ENCODE measurements around the gene TF.

Gene TF

DNA sequence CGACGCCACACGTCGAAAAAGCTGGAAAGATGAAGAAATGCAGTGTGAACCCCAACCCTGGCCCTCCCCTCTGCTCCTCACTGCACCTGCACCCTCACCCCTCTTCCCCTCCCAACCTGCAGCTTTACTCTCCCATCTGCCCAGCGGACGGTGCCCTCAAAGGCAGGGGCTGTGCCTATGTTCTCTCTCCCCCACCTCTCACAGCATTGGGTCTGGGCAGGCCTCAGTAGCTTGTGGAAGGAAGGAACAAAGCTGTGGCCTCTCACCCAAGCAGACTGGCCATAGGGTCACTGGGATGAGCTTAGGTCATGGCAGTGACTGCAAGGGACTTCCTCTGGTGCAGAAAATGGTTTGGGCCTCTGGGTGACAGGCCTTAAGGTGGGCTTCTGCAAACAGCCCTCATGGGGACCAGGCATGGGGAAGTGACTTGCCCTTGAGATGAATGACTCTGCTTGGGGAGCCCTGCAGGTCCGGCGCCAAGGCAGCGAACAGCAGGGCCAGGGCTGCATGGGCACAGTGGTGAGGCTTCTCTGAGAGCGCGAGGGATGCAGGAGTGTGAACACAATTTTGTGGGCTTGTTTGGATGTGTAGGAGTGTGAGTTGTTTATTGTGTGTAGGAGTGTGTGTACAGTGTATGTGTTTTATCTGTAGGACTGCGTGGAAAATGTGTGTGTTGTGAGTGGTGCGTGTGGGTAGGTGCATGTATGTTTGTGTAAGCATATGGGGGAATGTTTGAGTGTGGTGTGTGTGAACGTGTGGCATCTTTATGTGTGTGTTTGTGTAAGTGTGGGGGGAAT, 88.6 kb downstream of the TF start:
- no peak for DNase-seq

DNA sequence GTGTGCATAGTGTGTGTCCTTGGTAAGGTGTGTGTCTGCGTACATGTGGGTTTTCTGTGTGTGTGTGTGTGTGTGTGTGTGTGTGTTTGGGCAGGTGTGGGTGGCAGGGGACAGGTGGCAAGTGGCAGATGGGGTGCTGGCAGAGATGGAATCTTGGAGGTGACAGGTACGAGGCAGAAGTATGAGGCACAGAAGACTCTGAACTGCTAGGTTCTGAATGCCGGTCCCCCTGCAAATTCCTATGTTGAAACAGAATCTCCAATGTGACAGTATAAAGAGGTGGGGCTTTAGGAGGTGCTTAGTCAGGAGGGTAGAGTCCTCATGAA, 89.2 kb downstream of the TF start:
- no peak for DNase-seq

DNA sequence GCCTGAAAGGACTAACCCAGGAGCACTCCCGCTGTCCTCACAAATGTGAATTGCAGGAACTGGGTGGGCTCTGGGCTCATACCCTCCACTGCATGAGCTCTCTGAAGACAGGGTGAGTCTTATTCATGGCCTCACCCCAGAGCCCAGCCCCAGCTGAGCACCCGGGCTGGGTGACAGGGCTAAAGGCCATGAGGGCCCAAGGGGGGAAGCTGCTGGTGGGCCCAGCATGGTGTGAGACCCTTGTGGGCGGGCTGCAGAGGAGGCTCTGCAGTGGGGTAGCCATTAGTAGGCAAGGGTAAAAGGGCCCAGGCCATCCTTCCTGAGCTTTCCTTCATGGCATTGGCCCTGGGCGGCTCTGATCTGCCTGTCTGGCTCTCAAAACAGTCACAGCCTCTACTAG, 89.8 kb downstream of the TF start:
- no peak for DNase-seq

DNA sequence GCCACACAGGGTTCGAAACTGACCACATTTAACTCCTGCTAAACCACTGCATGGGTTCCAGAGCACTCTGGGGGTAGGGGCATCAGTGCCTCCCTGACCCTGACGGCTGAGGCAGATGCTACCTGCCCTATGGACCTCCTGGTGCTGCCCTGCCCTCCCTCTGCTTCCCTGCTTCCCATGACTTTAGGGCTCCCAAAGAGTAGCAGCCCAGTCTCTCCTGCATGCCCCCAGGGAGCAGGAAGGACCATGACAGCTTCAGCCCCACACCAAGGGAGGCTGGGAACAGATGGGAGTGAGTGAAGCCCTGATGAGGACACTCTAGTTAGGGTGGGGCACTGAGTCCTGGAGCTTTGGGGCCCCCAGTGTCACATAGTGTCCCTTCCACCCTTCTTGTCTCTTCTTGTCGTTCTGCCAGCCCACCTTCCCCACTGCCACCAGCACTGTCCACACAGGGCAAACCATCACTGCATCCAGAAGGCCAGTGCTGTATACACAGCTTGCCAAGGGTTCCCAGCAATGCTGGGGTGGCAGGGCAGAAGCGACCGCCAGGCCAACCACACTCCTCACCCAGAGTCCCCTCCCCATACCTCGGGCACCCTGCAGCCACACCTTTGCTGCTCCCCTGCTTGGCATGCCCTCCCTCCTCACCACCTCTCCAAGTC, 90.4 kb downstream of the TF start:
- no peak for DNase-seq

DNA sequence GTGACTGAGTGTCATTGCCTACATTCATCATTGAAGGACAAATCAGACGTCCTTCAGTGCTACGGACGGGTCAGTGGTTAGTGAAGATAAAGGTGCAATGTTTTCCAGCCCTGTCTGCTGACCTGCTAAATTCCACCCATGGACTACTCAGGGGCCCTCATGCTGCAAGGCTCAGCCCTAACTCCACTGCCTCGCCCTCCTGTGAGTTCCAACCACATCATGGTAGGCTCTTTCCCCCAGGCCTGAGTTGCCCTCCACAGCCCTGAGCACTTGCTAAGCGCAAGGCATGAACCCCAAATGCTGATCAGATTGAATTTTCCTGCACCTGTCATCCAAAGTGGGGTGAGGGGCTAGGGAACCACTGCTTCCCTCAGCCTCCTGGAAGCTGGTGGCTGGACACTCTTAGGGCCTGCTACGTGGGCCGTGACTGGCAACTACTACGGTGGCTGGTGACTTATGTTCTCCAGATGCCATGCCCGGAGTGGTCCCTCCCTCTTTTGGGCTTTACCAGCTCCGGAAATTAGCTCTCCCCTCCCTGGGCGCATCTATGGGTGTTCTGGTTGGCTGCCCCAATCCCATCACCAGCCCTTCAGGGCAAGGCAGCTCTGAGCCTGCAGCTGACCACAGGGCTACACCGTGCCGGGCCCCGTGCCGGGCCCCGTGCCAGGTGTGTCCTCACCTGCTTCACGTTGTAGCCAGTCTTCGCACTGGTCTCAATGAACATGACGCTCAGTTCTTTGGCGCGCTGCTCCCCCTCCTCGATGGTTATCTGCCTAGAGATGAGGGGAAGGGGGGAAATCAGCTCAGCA, 91.5 kb downstream of the TF start:
- no peak for DNase-seq

DNA sequence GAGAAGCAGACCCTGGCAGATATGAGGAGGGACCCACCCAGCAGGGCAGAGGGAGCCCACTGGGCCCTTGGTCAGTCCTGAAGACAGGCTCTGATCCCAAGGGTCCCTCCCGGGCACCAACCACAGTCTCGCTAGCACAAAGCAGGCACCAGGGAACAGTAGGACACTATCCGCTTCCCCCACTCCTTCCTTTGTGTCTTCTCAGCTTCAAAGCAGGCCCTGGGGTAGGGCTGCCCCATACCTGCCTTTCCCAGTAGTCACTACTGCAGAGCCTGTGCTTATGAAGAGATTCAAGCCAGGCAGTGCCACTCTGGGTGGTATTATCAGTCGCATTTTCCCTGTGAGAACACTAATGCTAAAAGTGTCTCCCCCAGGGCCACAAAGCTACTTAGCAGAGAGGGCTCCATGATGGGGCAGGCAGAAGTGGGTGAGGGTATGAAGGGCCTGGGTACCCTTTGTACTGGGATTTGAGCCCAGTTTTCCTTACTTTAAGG, 92.2 kb downstream of the TF start:
- no peak for DNase-seq

DNA sequence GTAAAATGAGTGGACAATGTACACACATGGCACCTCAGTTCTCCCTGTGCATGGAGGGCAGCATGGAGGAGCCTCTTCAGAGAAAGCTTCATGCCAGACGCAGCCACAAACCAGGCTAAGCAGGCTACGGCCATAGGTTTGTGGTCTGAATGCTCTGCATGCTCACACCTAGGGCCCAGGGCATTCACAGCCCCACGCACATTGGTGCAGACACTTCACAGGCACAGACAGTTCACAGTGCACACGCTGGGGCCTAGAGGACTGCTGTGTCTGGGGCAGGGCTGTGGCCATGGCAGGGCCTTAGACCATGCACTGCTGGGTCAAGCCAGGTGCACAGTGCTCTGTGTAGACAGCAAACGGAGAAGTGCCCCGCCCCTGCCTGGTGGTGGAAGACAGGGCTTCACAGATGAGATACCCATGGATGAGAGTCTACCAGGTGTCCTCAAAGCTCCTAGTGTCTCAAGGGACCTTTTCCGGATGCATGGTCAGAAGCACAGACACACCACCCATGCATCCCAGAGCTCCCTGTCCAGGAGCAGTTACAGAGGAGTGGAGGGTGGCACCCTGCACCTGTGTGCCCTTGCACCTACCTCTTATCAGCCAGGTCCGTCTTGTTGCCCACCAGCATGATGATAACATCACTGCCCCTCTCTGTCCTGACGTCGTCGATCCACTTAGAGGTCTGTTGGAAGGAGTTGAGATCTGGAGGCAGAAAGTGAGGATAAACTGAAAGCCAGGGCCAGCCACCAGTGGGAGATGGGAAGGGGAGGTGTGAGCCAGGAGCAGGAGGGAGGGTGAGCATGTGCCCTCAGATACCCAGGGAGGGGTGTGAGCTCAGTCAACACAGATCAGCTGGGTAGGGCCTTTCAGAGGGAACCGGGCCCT, 93.0 kb downstream of the TF start:
- no peak for DNase-seq

DNA sequence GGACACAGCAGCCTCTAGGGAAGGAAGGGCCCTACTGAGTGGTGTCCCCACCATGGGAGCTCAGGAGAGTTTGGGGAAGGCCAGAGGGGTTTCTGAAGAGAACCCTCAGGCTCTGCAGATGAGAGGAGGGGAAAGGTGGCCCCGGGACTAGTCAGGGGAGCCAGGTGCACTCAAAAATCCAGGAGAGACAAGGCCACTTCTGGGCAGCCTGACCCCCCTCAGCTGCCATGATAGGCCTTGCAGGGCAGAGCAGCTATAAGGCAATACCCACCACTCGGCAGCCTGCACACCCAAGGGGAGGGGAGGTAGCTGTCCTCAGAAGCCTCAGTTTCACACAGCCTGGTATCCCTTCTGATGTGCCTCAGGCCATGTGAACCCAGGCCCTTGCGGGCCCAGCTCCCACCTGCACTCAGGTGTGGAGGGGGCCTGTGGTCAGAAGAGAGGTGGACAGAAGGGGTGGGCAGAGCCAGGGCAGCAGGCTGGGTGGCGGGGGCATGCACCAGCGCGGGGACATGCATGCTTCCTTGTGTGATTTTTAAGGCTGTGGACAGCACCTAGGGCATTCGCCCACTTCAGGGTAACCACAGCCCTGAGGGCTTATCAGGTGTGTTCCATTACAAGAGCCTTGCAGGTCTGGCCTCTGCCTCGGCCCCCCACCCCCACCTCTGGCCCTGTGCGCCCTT, 94.0 kb downstream of the TF start:
- no peak for DNase-seq

DNA sequence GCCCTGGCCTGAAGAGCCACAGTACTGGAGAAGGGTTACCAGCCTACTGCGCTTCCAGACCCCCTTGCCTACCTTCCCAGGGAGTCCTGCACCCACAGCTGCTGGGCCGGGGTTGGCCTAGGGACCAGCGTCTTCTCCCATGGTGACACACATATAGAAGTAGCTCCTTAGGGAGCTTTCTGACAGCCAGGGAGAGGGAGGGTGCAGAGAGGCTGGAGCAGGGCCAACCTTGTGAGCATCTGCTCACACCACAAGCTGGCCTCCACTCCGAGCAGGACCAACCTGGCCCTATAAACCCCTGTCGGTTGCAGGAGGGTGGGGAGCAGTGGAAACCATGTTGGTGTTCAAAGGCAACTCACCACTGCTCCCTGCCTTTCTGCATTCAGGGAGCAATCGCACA, 94.6 kb downstream of the TF start:
- DNase-seq, result no peak

DNA sequence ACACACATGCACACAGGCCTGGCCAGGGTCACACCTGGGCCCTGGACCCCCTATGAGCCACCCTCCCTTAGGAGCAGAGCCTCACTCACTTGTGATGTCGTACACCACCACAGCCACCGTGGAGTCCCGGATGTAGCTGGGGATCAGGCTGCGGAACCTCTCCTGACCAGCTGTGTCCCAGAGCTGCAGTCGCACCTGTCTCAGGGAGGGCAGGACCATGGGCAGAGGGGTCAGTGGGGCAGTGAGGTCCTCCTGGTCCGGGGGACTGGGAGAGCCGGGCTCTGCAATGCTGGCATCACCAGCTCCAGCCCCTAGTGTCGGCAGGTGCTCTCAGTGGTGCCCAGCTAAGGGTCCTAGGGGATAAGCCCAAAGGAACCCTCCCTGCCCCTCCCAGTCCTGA, 95.0 kb downstream of the TF start:
- no peak for DNase-seq

DNA sequence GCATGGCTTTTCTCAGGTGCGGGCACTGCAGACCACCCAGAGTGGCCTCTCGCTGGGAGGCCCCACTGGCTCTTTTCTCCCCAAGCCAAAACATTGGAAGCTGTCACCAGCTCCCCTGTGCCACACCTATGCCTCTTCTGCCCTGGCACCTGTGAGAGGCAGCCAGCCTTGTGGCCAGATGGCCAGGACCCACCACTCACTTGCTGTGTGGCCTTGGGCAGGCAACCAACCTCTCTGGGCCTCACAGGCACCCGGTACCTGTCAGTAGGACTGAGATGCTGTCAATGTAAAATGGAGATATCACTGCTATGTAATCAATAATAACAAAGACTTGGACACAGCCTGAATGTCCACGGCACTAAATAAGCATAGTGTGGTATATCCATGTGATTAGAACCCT, 96.0 kb downstream of the TF start:
- no peak for DNase-seq

DNA sequence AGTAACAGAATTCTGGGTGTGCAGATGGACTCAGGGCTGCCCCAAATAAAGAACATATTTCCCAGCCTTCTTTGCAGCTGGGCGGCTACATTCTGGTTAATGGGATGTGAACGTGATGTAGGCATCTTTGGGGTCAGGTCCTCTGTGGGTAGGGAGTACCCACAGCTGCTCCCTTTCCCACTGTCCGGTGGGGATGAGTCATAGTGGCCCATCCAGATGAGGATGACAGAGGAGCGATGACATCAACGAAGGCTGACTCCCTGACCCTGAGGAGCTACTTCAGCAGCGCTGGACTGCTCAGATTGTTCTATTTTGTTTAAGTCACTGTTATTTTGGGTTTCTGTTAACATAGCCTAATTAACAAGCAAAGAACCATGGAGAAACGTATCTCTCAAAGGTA, 97.4 kb downstream of the TF start:
- no peak for DNase-seq

DNA sequence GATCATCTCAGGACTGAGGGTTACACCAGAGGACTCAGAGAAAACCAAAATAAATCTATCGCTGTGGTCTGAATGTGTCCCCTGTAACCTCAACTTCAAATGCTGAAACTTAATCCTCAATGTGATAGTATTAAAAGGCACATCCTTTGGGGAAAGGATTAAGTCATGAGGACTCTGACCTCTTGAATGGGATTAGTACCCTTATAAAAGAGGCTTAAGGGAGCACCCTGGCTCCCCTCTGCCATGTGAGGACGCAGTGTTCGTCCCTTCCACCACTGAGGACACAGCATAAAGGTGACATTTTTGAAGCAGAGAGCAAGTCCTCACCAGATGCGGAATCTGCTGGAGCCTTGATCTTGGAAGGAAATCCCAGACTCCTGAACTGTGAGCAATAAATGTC, 98.9 kb downstream of the TF start:
- DNase-seq, result no peak

All from amygdala (tissue), 56 donors.